Embryonic facial prominence (tissue), 1 donor: Measurements from ENCODE around the gene GOT2.
"Not testable (repeated sequence)": the region's sequence is repeated elsewhere in the genome, so short reads cannot be mapped to it uniquely, and the experiment has no call there.

Source experiments
- DNase-seq: peaks from one replicate; pipeline ENCODE4 v3.0.0-alpha.2; 2016; ENCODE audit errors: extremely low spot score

GOT2 gene

GRCh38 chr16:58717994-58718393 is 16.1 kb downstream of the GOT2 start:
- no peak for DNase-seq

GRCh38 chr16:58716468-58716867 is 17.6 kb downstream of the GOT2 start:
- no peak for DNase-seq

GRCh38 chr16:58713742-58714141 is 20.4 kb downstream of the GOT2 start:
- DNase-seq = no peak

- DNase-seq = no peak
Measured at GRCh38 chr16:58709333-58709732, 24.8 kb downstream of the GOT2 start.

- no peak for DNase-seq
Measured at GRCh38 chr16:58699151-58699550, 35.0 kb downstream of the GOT2 start.

- no peak for DNase-seq
Measured at GRCh38 chr16:58695368-58695767, 38.7 kb downstream of the GOT2 start.

- DNase-seq = no peak
Measured at GRCh38 chr16:58692450-58692849, 41.7 kb downstream of the GOT2 start.

GRCh38 chr16:58686985-58687706 is 47.0 kb downstream of the GOT2 start:
- DNase-seq = not testable (repeated sequence)

GRCh38 chr16:58685084-58685449 is 49.0 kb downstream of the GOT2 start:
- DNase-seq = no peak

GRCh38 chr16:58684354-58685083 is 49.6 kb downstream of the GOT2 start, which contains the start of gene SLC38A7:
Gene SLC38A7, minus strand, starts transcription at chr16:58684770. Its CDS starts 4,644 bp downstream, at chr16:58680126.
- DNase-seq = no peak

GRCh38 chr16:58684001-58684353 is 50.1 kb downstream of the GOT2 start:
- DNase-seq = no peak

GRCh38 chr16:58679763-58680162 is 54.4 kb downstream of the GOT2 start:
- DNase-seq = no peak

GRCh38 chr16:58678716-58679115 is 55.4 kb downstream of the GOT2 start:
- no peak for DNase-seq

- no peak for DNase-seq
Measured at GRCh38 chr16:58678269-58678668, 55.8 kb downstream of the GOT2 start.

- DNase-seq = no peak
Measured at GRCh38 chr16:58670946-58671583, 63.1 kb downstream of the GOT2 start.

GRCh38 chr16:58670177-58670576 is 63.9 kb downstream of the GOT2 start:
- DNase-seq = no peak

GRCh38 chr16:58665200-58665599 is 68.9 kb downstream of the GOT2 start:
- no peak for DNase-seq

- DNase-seq = no peak
Measured at GRCh38 chr16:58661199-58661830, 72.8 kb downstream of the GOT2 start.

- not testable (repeated sequence) for DNase-seq
Measured at GRCh38 chr16:58659911-58660310, 74.2 kb downstream of the GOT2 start.

GRCh38 chr16:58658796-58659211 is 75.3 kb downstream of the GOT2 start:
- DNase-seq = no peak
